ENCODE measurements around the gene TCAF2. TPM values are rescaled to one million over a fixed set of nuclear protein-coding genes. Genes with fewer than 3 reads are reported as not detected.
"Not testable (repeated sequence)": the region's sequence is repeated elsewhere in the genome, so short reads cannot be mapped to it uniquely, and the experiment has no call there.

TCAF2 gene
- total RNA-seq, 2 donors from 2014 or later: 12.1 to 12.7 TPM

DNA sequence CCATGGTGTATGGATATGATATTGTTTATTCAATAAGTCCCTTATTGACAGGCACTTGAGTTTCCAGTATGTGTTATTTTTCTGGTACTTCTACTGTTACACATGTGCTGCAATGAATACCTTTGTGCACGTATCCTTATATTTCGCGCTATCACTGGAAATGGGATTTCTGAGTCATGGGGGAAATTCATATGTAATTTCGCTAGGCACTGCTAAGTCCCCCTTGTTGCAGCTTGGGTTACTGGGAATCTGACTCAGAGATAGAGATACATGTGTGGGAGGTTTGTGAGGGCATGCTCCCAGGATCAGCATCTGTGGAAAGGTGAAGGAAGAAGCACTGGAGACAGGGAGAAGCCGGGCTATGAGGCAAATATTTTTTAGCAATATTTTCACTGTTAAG, 9.9 kb downstream of the TCAF2 start:
- H3K36me3 ChIP-seq; H3K4me3 ChIP-seq; H3K27ac ChIP-seq; intact Hi-C loops (cut with DNase I); H3K27me3 ChIP-seq (replicated peaks; ENCODE audit: insufficient read depth); H3K4me1 ChIP-seq (replicated peaks); H3K9me3 ChIP-seq; DNase-seq (ENCODE audit: low spot score): not testable (repeated sequence)
- no CpG with 5 or more reads among the region's 5 CpGs for WGBS

- H3K4me1 ChIP-seq (replicated peaks); intact Hi-C loops (cut with DNase I); H3K9me3 ChIP-seq; H3K4me3 ChIP-seq; DNase-seq (ENCODE audit: low spot score); H3K36me3 ChIP-seq; H3K27me3 ChIP-seq (replicated peaks; ENCODE audit: insufficient read depth); H3K27ac ChIP-seq: not testable (repeated sequence)
- WGBS: 0% methylated on average over 1 of the region's 4 CpGs
Observed at GRCh38 chr7:143632506-143632905, 11.7 kb downstream of the TCAF2 start.

- H3K27me3 ChIP-seq (replicated peaks; ENCODE audit: insufficient read depth); intact Hi-C loops (cut with DNase I); H3K4me1 ChIP-seq (replicated peaks); H3K36me3 ChIP-seq; H3K27ac ChIP-seq; DNase-seq (ENCODE audit: low spot score); H3K4me3 ChIP-seq; H3K9me3 ChIP-seq: not testable (repeated sequence)
- no CpG with 5 or more reads among the region's 6 CpGs for WGBS
Observed at GRCh38 chr7:143633013-143633618, 12.3 kb downstream of the TCAF2 start.

- H3K27ac ChIP-seq; H3K9me3 ChIP-seq; H3K36me3 ChIP-seq; H3K4me1 ChIP-seq (replicated peaks); DNase-seq (ENCODE audit: low spot score); H3K4me3 ChIP-seq; intact Hi-C loops (cut with DNase I); H3K27me3 ChIP-seq (replicated peaks; ENCODE audit: insufficient read depth): not testable (repeated sequence)
- no CpG with 5 or more reads among the region's 12 CpGs for WGBS
Observed at GRCh38 chr7:143635364-143636240, 14.8 kb downstream of the TCAF2 start.

- not testable (repeated sequence) for H3K4me3 ChIP-seq
Observed at GRCh38 chr7:143639372-143639771, 18.6 kb downstream of the TCAF2 start.

GRCh38 chr7:143640528-143641189, 19.9 kb downstream of the TCAF2 start:
- H3K4me1 ChIP-seq (replicated peaks); H3K9me3 ChIP-seq; intact Hi-C loops (cut with DNase I); H3K27ac ChIP-seq; H3K4me3 ChIP-seq; H3K27me3 ChIP-seq (replicated peaks; ENCODE audit: insufficient read depth); H3K36me3 ChIP-seq; DNase-seq (ENCODE audit: low spot score): not testable (repeated sequence)
- WGBS: 29% methylated on average over 3 of the region's 9 CpGs

More at GRCh38 chr7:143639372-143639771, 18.6 kb downstream of the TCAF2 start:
- H3K27me3 ChIP-seq (replicated peaks; ENCODE audit: insufficient read depth); intact Hi-C loops (cut with DNase I); DNase-seq (ENCODE audit: low spot score); H3K36me3 ChIP-seq; H3K27ac ChIP-seq; H3K9me3 ChIP-seq; H3K4me1 ChIP-seq (replicated peaks): not testable (repeated sequence)
- WGBS: no CpG with 5 or more reads among the region's 7 CpGs

DNA sequence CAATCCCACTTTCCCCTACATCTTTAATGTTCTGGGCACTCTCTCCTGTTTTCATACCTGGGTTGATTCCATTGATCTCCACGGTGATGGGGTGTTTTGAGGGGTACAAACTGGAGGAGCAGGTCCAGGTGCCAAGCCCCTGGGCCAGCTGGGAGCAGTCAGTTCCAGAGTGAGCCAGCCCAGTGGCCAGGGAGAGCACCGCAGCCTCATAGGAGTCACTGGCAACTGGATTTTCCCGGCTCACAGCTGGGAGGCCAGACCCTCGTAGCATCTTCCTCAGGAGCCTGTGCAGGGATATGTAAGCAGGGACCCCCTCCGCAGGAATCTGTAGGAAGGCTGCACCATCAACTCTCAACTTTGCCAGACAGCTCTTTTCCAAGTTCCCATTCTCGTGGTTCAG, 25.8 kb downstream of the TCAF2 start:
- intact Hi-C loops (cut with DNase I); H3K27ac ChIP-seq; H3K4me1 ChIP-seq (replicated peaks); DNase-seq (ENCODE audit: low spot score); H3K36me3 ChIP-seq; H3K4me3 ChIP-seq; H3K9me3 ChIP-seq; H3K27me3 ChIP-seq (replicated peaks; ENCODE audit: insufficient read depth): not testable (repeated sequence)
- WGBS: no CpG with 5 or more reads among the region's 6 CpGs

GRCh38 chr7:143649902-143650301, 29.1 kb downstream of the TCAF2 start:
- H3K36me3 ChIP-seq; DNase-seq (ENCODE audit: low spot score); H3K27ac ChIP-seq; intact Hi-C loops (cut with DNase I); H3K9me3 ChIP-seq; H3K4me1 ChIP-seq (replicated peaks); H3K4me3 ChIP-seq; H3K27me3 ChIP-seq (replicated peaks; ENCODE audit: insufficient read depth): not testable (repeated sequence)
- 96% methylated on average over 2 of the region's 3 CpGs for WGBS

DNA sequence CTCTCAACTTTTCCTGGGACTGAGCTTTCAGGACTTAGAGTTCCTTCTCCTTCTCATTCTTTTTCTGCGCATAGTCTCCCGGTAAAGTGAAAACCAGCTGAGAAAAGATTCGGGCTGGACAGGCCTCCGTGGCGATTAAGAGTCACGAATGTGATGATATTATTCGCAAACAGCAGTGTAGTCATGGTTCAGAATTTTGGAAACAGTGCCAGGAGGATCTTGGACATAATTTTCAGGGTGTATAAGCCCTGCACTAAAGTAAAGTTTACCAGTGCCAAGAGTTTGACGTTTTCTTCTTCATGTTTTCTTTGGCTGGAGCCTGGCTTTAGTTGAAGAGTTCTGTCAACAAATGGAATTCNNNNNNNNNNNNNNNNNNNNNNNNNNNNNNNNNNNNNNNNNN, 29.7 kb downstream of the TCAF2 start:
- DNase-seq (ENCODE audit: low spot score); H3K4me1 ChIP-seq (replicated peaks); H3K27me3 ChIP-seq (replicated peaks; ENCODE audit: insufficient read depth); H3K4me3 ChIP-seq; H3K36me3 ChIP-seq; H3K9me3 ChIP-seq; intact Hi-C loops (cut with DNase I); H3K27ac ChIP-seq: not testable (repeated sequence)
- WGBS: no CpG with 5 or more reads among the region's 8 CpGs

Small RNA genes lying within 50 kb of the gene (small RNA-seq; reads per million reads assigned to genes)
- 0 reads per million in 2 donors for gene AC073264.2
- gene RNU6-162P: 0 reads per million in 2 donors

Other genes starting within 250 kb of the TCAF2 start
- gene ZYX, start 239.6 kb upstream of the TCAF2 start, total RNA-seq: 100 to 1,000 TPM in 1 of 2 donors, 10 to 100 TPM in 1; 55.8 to 256 TPM
- gene EPHA1, start 212.1 kb upstream of the TCAF2 start, total RNA-seq: 10 to 100 TPM; 10.5 to 15.7 TPM
- not detected for gene TAS2R60, start 177.5 kb upstream of the TCAF2 start, total RNA-seq
- gene TAS2R41, start 143.1 kb upstream of the TCAF2 start, total RNA-seq: 1 to 10 TPM in 1 of 2 donors, not detected in 1; 2.7 TPM
- gene CTAGE15, start 49.2 kb upstream of the TCAF2 start, total RNA-seq: 1 to 10 TPM in 1 of 2 donors, not detected in 1; 1.6 TPM
- gene CTAGE6, start 136.7 kb downstream of the TCAF2 start, total RNA-seq: 1 to 10 TPM; 1.7 to 2.0 TPM